ENCODE data around the gene LSM6.

Gene LSM6

GRCh38 chr4:146186041-146186440 is 10.5 kb downstream of the LSM6 start:
- no peak for DNase-seq (ENCODE audit: low read depth)

- no peak for DNase-seq (ENCODE audit: low read depth)
Measured at GRCh38 chr4:146186596-146186995, 11.1 kb downstream of the LSM6 start.

GRCh38 chr4:146190456-146190855 is 14.9 kb downstream of the LSM6 start:
- DNase-seq (ENCODE audit: low read depth): no peak

GRCh38 chr4:146191766-146192458 is 16.4 kb downstream of the LSM6 start:
- DNase-seq (ENCODE audit: low read depth): no peak

GRCh38 chr4:146193628-146194027 is 18.1 kb downstream of the LSM6 start:
- DNase-seq (ENCODE audit: low read depth): peak; percentile 5

GRCh38 chr4:146194212-146194611 is 18.7 kb downstream of the LSM6 start:
- DNase-seq (ENCODE audit: low read depth): no peak

GRCh38 chr4:146202665-146203064 is 27.1 kb downstream of the LSM6 start:
- no peak for DNase-seq (ENCODE audit: low read depth)

GRCh38 chr4:146207410-146207809 is 31.9 kb downstream of the LSM6 start:
- no peak for DNase-seq (ENCODE audit: low read depth)

GRCh38 chr4:146210890-146211289 is 35.4 kb downstream of the LSM6 start:
- no peak for DNase-seq (ENCODE audit: low read depth)

GRCh38 chr4:146211440-146211839 is 35.9 kb downstream of the LSM6 start:
- no peak for DNase-seq (ENCODE audit: low read depth)

GRCh38 chr4:146212781-146213180 is 37.3 kb downstream of the LSM6 start:
- DNase-seq (ENCODE audit: low read depth): peak; percentile 3

GRCh38 chr4:146214238-146214637 is 38.7 kb downstream of the LSM6 start, which contains the start of gene REELD1:
Gene REELD1, plus strand, starts transcription at chr4:146214538. Its CDS starts 2,415 bp downstream, at chr4:146216953.
- DNase-seq (ENCODE audit: low read depth): no peak

- no peak for DNase-seq (ENCODE audit: low read depth)
Measured at GRCh38 chr4:146222313-146222712, 46.8 kb downstream of the LSM6 start.

- DNase-seq (ENCODE audit: low read depth): no peak
Measured at GRCh38 chr4:146224326-146224966, 48.9 kb downstream of the LSM6 start.

- DNase-seq (ENCODE audit: low read depth): no peak
Measured at GRCh38 chr4:146229406-146229805, 53.9 kb downstream of the LSM6 start.

- DNase-seq (ENCODE audit: low read depth): no peak
Measured at GRCh38 chr4:146232131-146232722, 56.7 kb downstream of the LSM6 start.

GRCh38 chr4:146235654-146236177 is 60.2 kb downstream of the LSM6 start:
- no peak for DNase-seq (ENCODE audit: low read depth)

- no peak for DNase-seq (ENCODE audit: low read depth)
Measured at GRCh38 chr4:146236216-146236615, 60.7 kb downstream of the LSM6 start.

GRCh38 chr4:146237092-146237491 is 61.6 kb downstream of the LSM6 start:
- DNase-seq (ENCODE audit: low read depth): no peak

GRCh38 chr4:146238107-146238506 is 62.6 kb downstream of the LSM6 start:
- no peak for DNase-seq (ENCODE audit: low read depth)

Measured in stromal cell of bone marrow (primary cell).